ENCODE results near the gene BIRC3. TPM values are rescaled to one million over a fixed set of nuclear protein-coding genes. Genes with fewer than 3 reads are reported as not detected.
A peak's percentile ranks its signal among the peaks of the same experiment; 100 is the strongest.

Gene BIRC3
- total RNA-seq, 4 donors from 2014 or later: 2.4 to 6.9 (median 6.0) TPM

DNA sequence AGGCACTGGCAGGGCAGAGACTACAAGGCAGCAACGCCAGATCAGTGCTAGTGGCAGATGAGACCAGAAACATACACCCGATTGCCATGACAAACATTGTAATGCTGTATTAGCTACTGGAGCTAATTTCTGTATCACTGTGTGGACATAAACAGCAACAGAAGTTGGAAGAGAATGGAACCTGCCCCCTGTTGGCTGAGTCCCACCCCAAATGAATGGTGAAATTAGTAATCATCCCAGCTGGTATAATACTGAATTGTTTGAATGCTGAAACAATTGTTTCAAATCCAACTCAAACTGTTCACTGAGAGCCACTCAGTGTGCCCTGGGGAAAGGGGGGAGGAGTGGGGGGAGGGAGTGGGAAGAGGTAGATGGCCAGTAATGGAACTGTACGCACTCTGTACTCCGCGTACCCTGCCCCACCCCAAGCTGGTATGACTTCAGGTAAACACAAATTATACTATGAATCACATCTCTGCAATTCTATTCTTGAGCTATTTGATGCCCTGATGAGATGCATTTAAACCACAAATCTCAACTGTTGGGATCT is 11.2 kb upstream of the BIRC3 start:
- TF ChIP-seq, protein P1, sequence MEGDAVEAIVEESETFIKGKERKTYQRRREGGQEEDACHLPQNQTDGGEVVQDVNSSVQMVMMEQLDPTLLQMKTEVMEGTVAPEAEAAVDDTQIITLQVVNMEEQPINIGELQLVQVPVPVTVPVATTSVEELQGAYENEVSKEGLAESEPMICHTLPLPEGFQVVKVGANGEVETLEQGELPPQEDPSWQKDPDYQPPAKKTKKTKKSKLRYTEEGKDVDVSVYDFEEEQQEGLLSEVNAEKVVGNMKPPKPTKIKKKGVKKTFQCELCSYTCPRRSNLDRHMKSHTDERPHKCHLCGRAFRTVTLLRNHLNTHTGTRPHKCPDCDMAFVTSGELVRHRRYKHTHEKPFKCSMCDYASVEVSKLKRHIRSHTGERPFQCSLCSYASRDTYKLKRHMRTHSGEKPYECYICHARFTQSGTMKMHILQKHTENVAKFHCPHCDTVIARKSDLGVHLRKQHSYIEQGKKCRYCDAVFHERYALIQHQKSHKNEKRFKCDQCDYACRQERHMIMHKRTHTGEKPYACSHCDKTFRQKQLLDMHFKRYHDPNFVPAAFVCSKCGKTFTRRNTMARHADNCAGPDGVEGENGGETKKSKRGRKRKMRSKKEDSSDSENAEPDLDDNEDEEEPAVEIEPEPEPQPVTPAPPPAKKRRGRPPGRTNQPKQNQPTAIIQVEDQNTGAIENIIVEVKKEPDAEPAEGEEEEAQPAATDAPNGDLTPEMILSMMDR (IDR thresholded peaks at IDR 0.05): peak in 3 of 6 experiments; percentile 12 to 36 (median 13)
- TF ChIP-seq POLR2A (IDR thresholded peaks at IDR 0.05): no peak
- Histone ChIP-seq H3K27me3 (no peaks in the 10 kb centered on the region), H3K4me3 (no peak overlapping the region), H3K4me1 (peaks cover 6 to 24% (median 14%) of the 10 kb centered on the region in 3 donors), H3K36me3 (no peaks in the 10 kb centered on the region), H3K27ac (peak overlapping the region; percentile 59 to 79 (median 67)), H3K9me3 (peaks cover 0 to 25% (median 11%) of the 10 kb centered on the region in 3 donors)
- intact Hi-C loops (cut with DNase I): no loop called here
- no peak for DNase-seq
- WGBS, 2 donors: 27 to 47% methylated on average over 5 of the region's 5 CpGs

- Histone ChIP-seq H3K36me3 (no peaks in the 10 kb centered on the region), H3K9me3 (peaks cover 0 to 18% (median 10%) of the 10 kb centered on the region in 3 donors), H3K4me3 (no peak overlapping the region), H3K27ac (peak overlapping the region; percentile 59 to 79 (median 67)), H3K27me3 (no peaks in the 10 kb centered on the region), H3K4me1 (peaks cover 6 to 27% (median 14%) of the 10 kb centered on the region in 3 donors)
- WGBS, 2 donors: 30 to 31% methylated on average over 8 to 9 of the region's 9 CpGs
- intact Hi-C loops (cut with DNase I): no loop called here
- peak in 1 of 4 donors; percentile 6 for TF ChIP-seq POLR2A (IDR thresholded peaks at IDR 0.05)
- TF ChIP-seq, protein P1 (IDR thresholded peaks at IDR 0.05): no peak
- no peak for DNase-seq
Observed at GRCh38 chr11:102306817-102307726, 10.2 kb upstream of the BIRC3 start.

GRCh38 chr11:102307727-102308038 is 9.6 kb upstream of the BIRC3 start:
- TF ChIP-seq, protein P1 (IDR thresholded peaks at IDR 0.05): no peak
- TF ChIP-seq POLR2A (IDR thresholded peaks at IDR 0.05): no peak
- H3K27me3 ChIP-seq: no peaks in the 10 kb centered on the region
- H3K9me3 ChIP-seq: peaks cover 0 to 12% (median 4%) of the 10 kb centered on the region in 3 donors
- no peak for DNase-seq
- peak overlapping the region in 1 of 4 donors; percentile 74 for H3K27ac ChIP-seq
- intact Hi-C loops (cut with DNase I): no loop called here
- peaks cover 11 to 33% (median 14%) of the 10 kb centered on the region in 3 donors for H3K4me1 ChIP-seq
- no peak overlapping the region for H3K4me3 ChIP-seq
- H3K36me3 ChIP-seq: no peaks in the 10 kb centered on the region

GRCh38 chr11:102309621-102310541 is 7.4 kb upstream of the BIRC3 start:
- Histone ChIP-seq H3K27me3 (no peaks in the 10 kb centered on the region), H3K4me1 (peaks cover 11 to 53% (median 24%) of the 10 kb centered on the region in 3 donors), H3K36me3 (no peaks in the 10 kb centered on the region), H3K9me3 (no peaks in the 10 kb centered on the region), H3K27ac (no peak overlapping the region), H3K4me3 (no peak overlapping the region)
- 89 to 91% methylated on average over 15 to 24 of the region's 25 CpGs for WGBS, 2 donors
- TF ChIP-seq POLR2A (IDR thresholded peaks at IDR 0.05): no peak
- TF ChIP-seq, protein P1 (IDR thresholded peaks at IDR 0.05): no peak
- intact Hi-C loops (cut with DNase I): no loop called here
- DNase-seq: no peak

Measured in esophagus squamous epithelium (tissue), 5 donors.